Ascending aorta (tissue), 2 donors: ENCODE results near the gene RAPGEF1. TPM values are rescaled to one million over a fixed set of nuclear protein-coding genes. Genes with fewer than 3 reads are reported as not detected.
"Not testable (repeated sequence)": the region's sequence is repeated elsewhere in the genome, so short reads cannot be mapped to it uniquely, and the experiment has no call there.

Source experiments
- DNase-seq, 2 donors: peaks; one replicate each; pipeline ENCODE4 v3.0.0-alpha.2; 2019; ENCODE audit warnings: low spot score in 2 of 2
- H3K27ac ChIP-seq, 2 donors: fragments of 200-600 bp; sonication (generic); one replicate each; pipeline ENCODE4 v1.5.1; 2016 to 2017; ENCODE audit warnings: mild to moderate bottlenecking in 1 of 2
- H3K27me3 ChIP-seq: fragments of 200-600 bp; sonication (generic); one replicate; pipeline ENCODE4 v1.5.1; 2017
- H3K36me3 ChIP-seq, 2 donors: fragments of 200-600 bp; sonication (generic); one replicate each; pipeline ENCODE4 v1.5.1; 2016
- H3K4me1 ChIP-seq, 2 donors: fragments of 200-600 bp; sonication (generic); one replicate each; pipeline ENCODE4 v1.5.1; 2016 to 2017; ENCODE audit warnings: mild to moderate bottlenecking in 1 of 2
- H3K4me3 ChIP-seq, 2 donors: fragments of 200-600 bp; sonication (generic); one replicate each; pipeline ENCODE4 v1.5.1; 2016 to 2017; ENCODE audit warnings: mild to moderate bottlenecking in 1 of 2
- H3K9me3 ChIP-seq, 2 donors: fragments of 200-600 bp; sonication (generic); one replicate each; pipeline ENCODE4 v1.5.1; 2016
- intact Hi-C: fragments of 100-400 bp; cut with DNase I; formaldehyde crosslinking; loops from one replicate; pipeline ENCODE4 v1.15.1; 2023
- total RNA-seq: library from RNA; depleted of rRNA; stranded (reverse); fragments of >200 nt; gene quantifications from one replicate; pipeline ENCODE4 v1.1.0, GENCODE V29; 2016
- TF ChIP-seq, protein P1 (sequence below), 3 experiments: fragments of 200-600 bp in 2 of 3; fragments of 450-650 bp in 1 of 3; sonication (generic) in 2 of 3; IDR thresholded peaks; one replicate each; pipeline ENCODE4 v1.5.1; 2016 to 2019; ENCODE audit warnings: antibody characterized with exemption in 3 of 3, mild to moderate bottlenecking in 1 of 3, moderate library complexity in 1 of 3

The RAPGEF1 gene
- total RNA-seq, 1 donor from 2014 or later = 95.5 TPM

DNA sequence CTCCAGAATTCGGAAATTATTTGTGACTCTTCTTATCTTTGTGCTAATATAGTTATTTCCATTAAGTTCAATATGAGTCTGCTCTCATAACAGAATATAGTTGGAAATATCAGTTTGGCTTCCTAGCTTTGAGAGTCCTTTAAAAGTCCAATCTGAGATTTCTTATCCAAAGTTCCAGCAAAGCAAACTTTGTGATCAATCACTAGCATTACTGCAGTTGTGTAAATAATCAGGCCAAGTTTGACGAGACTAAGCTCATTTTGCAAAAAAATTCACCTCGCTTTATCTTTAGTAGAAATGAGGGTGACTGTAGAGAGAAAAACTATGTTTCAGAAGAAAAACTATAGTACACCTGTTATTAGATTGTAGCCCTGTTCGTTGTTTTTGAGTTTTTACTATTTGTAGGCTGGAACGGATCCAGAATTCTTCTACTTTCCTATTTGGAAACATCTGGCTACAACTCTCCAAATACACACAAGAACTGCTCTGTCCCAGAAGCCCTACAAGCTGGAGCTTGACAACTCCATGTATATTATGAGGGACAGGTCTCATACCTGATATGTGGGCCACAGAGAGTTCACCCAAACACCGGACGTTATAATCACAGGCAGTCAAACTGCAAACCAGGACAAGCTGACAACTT lies 47.8 kb downstream of the RAPGEF1 start:
- TF ChIP-seq, protein P1, sequence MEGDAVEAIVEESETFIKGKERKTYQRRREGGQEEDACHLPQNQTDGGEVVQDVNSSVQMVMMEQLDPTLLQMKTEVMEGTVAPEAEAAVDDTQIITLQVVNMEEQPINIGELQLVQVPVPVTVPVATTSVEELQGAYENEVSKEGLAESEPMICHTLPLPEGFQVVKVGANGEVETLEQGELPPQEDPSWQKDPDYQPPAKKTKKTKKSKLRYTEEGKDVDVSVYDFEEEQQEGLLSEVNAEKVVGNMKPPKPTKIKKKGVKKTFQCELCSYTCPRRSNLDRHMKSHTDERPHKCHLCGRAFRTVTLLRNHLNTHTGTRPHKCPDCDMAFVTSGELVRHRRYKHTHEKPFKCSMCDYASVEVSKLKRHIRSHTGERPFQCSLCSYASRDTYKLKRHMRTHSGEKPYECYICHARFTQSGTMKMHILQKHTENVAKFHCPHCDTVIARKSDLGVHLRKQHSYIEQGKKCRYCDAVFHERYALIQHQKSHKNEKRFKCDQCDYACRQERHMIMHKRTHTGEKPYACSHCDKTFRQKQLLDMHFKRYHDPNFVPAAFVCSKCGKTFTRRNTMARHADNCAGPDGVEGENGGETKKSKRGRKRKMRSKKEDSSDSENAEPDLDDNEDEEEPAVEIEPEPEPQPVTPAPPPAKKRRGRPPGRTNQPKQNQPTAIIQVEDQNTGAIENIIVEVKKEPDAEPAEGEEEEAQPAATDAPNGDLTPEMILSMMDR (IDR thresholded peaks at IDR 0.05) = no peak
- peaks cover 0 to 18% of the 10 kb centered on the region in 2 donors for H3K4me1 ChIP-seq
- intact Hi-C loops = no loop called here
- DNase-seq = no peak
- no peaks in the 10 kb centered on the region for H3K27me3 ChIP-seq
- no peaks in the 10 kb centered on the region for H3K36me3 ChIP-seq
- H3K4me3 ChIP-seq = no peak overlapping the region
- H3K27ac ChIP-seq = no peak overlapping the region
- no peaks in the 10 kb centered on the region for H3K9me3 ChIP-seq

DNA sequence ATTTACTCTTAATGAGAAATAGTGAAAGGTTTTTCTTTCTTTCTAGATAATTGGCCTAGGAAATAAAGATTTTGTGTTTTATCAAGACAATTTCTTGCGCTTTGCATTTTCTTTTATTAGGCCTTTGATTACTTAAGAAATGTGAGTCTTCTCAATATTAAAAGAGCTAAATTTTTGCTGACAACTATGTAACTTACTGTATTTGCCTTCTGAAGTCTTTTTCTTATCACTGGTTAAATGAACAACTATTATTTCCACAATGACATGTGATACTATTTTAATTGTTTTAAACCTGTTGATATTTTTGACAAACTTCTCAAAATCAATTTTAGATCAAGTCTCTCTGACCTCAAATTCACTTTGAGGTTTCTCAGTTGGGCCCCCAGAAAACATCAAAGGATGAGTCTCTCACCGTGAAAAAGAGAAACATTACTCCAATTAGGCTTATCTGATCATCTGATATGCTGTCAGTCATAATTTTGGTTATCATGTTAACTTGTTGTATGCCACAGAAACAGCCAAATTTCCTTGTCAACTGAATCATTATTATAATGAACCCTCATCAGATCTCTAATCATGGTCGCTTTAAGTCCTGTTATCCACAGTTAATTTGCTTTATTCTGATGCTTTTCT lies 48.8 kb downstream of the RAPGEF1 start:
- H3K27ac ChIP-seq = no peak overlapping the region

DNA sequence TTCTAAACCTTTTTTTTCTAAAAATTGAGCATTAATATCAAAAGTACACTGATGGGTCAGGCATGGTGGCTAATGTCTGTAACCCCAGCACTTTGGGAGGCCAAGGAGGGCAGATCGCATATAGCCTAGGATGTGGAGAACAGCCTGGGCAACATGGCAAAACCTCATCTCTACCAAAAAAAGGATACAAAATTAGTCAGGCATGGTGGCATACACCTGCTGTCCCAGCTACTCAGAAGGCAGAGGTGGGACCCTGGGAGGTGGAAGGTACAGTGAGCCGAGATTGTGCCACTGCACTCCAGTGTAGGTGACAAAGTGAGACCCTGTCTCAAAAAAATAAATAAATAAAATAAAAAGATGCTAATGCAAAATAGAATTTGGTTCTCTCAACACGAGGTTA lies 49.4 kb downstream of the RAPGEF1 start:
- intact Hi-C loops = no loop called here
- Histone ChIP-seq H3K4me3 (no peak overlapping the region), H3K27me3 (no peaks in the 10 kb centered on the region), H3K4me1 (peaks cover 0 to 18% of the 10 kb centered on the region in 2 donors), H3K36me3 (no peaks in the 10 kb centered on the region), H3K27ac (no peak overlapping the region), H3K9me3 (no peaks in the 10 kb centered on the region)
- DNase-seq = no peak
- TF ChIP-seq, protein P1 (IDR thresholded peaks at IDR 0.05) = no peak

More for the DNA sequence above, 48.8 kb downstream of the RAPGEF1 start:
- Histone ChIP-seq H3K36me3 (no peaks in the 10 kb centered on the region), H3K27me3 (no peaks in the 10 kb centered on the region), H3K4me1 (peaks cover 0 to 18% of the 10 kb centered on the region in 2 donors), H3K4me3 (no peak overlapping the region), H3K9me3 (no peaks in the 10 kb centered on the region)
- TF ChIP-seq, protein P1 (IDR thresholded peaks at IDR 0.05) = no peak
- DNase-seq = no peak
- intact Hi-C loops = no loop called here

DNA sequence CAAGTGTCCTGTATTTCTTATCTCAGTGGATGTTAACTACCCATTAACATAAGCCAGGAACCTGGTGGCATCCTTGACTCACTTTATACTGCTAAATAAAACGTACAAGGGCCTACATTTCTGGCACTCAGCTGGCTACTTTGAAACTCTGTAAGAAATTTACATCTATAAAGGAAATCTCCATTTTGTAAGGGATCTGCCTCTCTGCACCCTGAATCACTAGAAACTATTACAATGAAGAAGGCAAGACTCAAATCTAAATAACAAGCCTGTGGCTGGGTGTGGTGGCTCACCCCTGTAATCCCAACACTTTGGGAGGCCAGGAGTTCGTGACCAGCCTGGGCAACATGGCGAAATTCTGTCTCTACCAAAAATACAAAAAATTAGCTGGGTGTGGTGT lies 51.5 kb downstream of the RAPGEF1 start:
- H3K9me3 ChIP-seq = no peaks in the 10 kb centered on the region
- no peak for DNase-seq
- H3K27ac ChIP-seq = no peak overlapping the region
- no peak overlapping the region for H3K4me3 ChIP-seq
- TF ChIP-seq, protein P1 (IDR thresholded peaks at IDR 0.05) = no peak
- H3K36me3 ChIP-seq = no peaks in the 10 kb centered on the region
- intact Hi-C loops = no loop called here
- no peaks in the 10 kb centered on the region for H3K27me3 ChIP-seq
- peaks cover 0 to 13% of the 10 kb centered on the region in 2 donors for H3K4me1 ChIP-seq

DNA sequence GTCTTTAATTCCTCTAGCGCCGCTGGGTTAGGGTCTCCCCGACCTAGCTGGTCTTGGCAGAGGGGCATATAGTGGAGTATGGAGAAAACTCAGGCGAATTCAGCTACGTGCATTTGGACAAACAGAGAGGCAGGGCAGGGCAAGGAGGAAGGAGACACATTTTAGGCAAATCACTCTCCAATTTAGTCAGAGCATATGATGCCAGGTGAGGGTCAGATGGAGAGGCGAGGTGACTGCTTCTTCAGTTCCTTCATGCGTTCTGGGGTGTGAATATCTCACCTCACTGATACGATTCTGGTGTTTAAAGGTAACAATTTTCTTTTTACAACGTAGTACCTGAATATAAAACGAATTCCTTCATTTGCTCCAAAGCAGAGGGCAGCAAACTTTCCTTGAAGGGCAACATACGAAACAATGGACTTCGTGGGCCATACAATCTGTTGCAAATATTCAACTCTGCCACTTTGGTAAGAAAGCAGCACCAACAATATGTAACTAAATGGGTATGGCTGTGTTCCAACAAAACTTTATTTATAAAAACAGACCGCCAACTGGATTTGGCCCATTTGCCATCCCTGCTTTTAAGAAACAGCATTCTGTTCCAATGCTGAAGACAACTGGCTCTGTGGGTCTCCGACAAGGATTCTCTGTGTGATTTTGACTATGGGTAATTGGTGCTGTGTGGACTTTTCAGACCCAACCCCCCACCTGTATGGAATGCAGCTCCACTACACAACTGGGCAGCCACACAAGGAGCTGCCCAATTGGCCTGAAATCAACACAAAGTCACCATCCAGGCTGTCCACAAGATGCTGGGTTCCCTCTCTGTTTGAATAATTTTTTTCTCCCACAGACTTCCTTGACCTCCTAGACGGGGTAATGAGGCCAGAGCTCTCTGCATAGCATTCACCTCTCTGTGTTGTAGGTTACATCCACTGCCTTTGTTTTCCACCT lies 53.8 kb downstream of the RAPGEF1 start:
- TF ChIP-seq, protein P1 (IDR thresholded peaks at IDR 0.05) = no peak
- Histone ChIP-seq H3K27ac (no peak overlapping the region), H3K9me3 (no peaks in the 10 kb centered on the region), H3K4me3 (no peak overlapping the region), H3K27me3 (no peaks in the 10 kb centered on the region), H3K4me1 (peaks cover 0 to 16% of the 10 kb centered on the region in 2 donors), H3K36me3 (no peaks in the 10 kb centered on the region)
- DNase-seq = no peak
- intact Hi-C loops = no loop called here

DNA sequence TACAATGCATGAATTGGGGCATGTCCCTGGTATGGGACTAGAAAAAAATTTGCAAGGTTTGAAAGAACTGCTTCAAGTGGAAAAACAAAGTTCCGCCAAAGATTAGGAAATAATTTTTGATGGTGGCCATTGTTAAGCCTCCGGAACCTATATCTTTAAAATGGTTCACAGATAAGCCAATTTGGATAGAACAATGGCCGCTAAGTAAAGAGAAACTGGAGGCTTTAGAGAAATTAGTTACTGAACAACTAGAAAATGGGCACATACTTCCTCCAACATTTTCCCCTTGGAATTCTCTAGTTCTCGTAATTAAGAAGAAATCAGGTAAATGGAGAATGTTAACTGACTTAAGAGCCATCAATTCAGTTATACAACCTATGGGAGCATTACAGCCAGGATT lies 56.8 kb downstream of the RAPGEF1 start:
- Histone ChIP-seq H3K27ac (peak overlapping the region in 1 of 2 donors; percentile 79), H3K4me1 (peaks cover 11 to 40% of the 10 kb centered on the region in 2 donors)
- H3K27me3 ChIP-seq = not testable (repeated sequence)

More for the DNA sequence above, 56.8 kb downstream of the RAPGEF1 start:
- intact Hi-C loops, H3K9me3 ChIP-seq, DNase-seq, H3K4me3 ChIP-seq, H3K36me3 ChIP-seq: not testable (repeated sequence)
